Adrenal gland (tissue), 5 donors: ENCODE measurements around the gene VAMP1.

Source experiments
- CTCF ChIP-seq, 6 experiments: fragments of 450-650 bp in 4 of 6; fragments of 200-600 bp in 2 of 6; sonication (generic) in 1 of 6; IDR thresholded peaks; 1 replicate in 5 of 6; 2 replicates in 1 of 6; pipeline versions ENCODE4 v1.5.1 to v1.8.0; 2016 to 2021; ENCODE audit warnings: antibody characterized with exemption in 6 of 6, mild to moderate bottlenecking in 2 of 6, moderate library complexity in 1 of 6
- POLR2A ChIP-seq, 2 donors: fragments of 450-650 bp; IDR thresholded peaks; one replicate each; pipeline ENCODE4 v1.6.1; 2017; ENCODE audit warnings: antibody characterized with exemption in 2 of 2, mild to moderate bottlenecking in 2 of 2, moderate library complexity in 1 of 2
- donor health status: DM: no; HTN: no; CAD: no.

GRCh38 chr12:6494968-6495367 lies 24.5 kb upstream of the VAMP1 start:
- TF ChIP-seq CTCF (IDR thresholded peaks at IDR 0.05) (no peak), POLR2A (IDR thresholded peaks at IDR 0.05) (no peak)
